ENCODE measurements around the gene NELFCD. TPM values are rescaled to one million over a fixed set of nuclear protein-coding genes. Genes with fewer than 3 reads are reported as not detected.

Gene NELFCD
- total and polyA plus RNA-seq, 9 of the 15 experiments (the other 6 are each of a cell fraction or from before 2014, with no cell fraction given), result 11.7 to 163 (median 96.5) TPM

DNA sequence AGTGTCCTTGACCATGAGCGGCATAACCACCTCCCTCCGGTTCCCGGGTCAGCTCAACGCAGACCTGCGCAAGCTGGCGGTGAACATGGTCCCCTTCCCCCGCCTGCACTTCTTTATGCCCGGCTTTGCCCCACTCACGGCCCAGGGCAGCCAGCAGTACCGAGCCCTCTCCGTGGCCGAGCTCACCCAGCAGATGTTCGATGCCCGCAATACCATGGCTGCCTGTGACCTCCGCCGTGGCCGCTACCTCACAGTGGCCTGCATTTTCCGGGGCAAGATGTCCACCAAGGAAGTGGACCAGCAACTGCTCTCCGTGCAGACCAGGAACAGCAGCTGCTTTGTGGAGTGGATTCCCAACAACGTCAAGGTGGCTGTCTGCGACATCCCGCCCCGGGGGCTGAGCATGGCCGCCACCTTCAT lies 43.1 kb downstream of the NELFCD start:
- no TSS peak for BruUV-seq (replicated peaks)
- Histone ChIP-seq H3K36me3 (ENCODE audit: control insufficient read depth, insufficient read depth, low read length) (peaks cover 75% of the 10 kb centered on the region), H3K9ac (ENCODE audit: insufficient read depth in 1 of 2, low read depth in 2 of 2, low read length in 2 of 2) (peak overlapping the region in 1 of 2 experiments; percentile 39; a peak in 2 of 4 replicates), H3K27ac (ENCODE audit: extremely low read depth, low read depth, low read length) (no peak overlapping the region), H3K27me3 (ENCODE audit: control insufficient read depth in 2 of 2, insufficient read depth in 2 of 2, low read length in 2 of 2) (no peaks in the 10 kb centered on the region), H4K20me1 (replicated peaks; ENCODE audit: control insufficient read depth, insufficient read depth, low read length) (no peaks in the 10 kb centered on the region; the same call in 1 of the 2 replicates), H2AFZ (ENCODE audit: low read depth, low read length) (no peak overlapping the region), H3K79me2 (ENCODE audit: control insufficient read depth, insufficient read depth, low read length) (peaks cover 94% of the 10 kb centered on the region), H3K4me3 (no peak overlapping the region), H3K4me1 (replicated peaks in 1 of 2; ENCODE audit: control insufficient read depth in 2 of 2, insufficient read depth in 2 of 2, low read length in 2 of 2) (peaks cover 28 to 32% of the 10 kb centered on the region in 2 experiments), H3K4me2 (ENCODE audit: insufficient read depth, low read length) (no peak overlapping the region), H3K9me3 (replicated peaks; ENCODE audit: control insufficient read depth, insufficient read depth, low read depth, low read length) (no peaks in the 10 kb centered on the region), H3K9me1 (ENCODE audit: control insufficient read depth, insufficient read depth, low read length) (no peaks in the 10 kb centered on the region)
- ChIA-PET POLR2A (interaction anchor here (0.9 to 1.5 kb wide), 5 partner anchors 8 to 43 kb away, joined by 3 to 9 read pairs (median 3); partner anchors contain the start of genes ATP5F1E and NELFCD), CTCF (ENCODE audit: low intra/inter-chr PET ratio) (no interaction called here)
- FAIRE-seq, result no peak
- no peak for DNase-seq (ENCODE audit: extremely low read depth in 1 of 4, low spot score in 3 of 4)
- intact Hi-C loops (cut with micrococcal nuclease) (no loop called here), in situ Hi-C loops (cut with MboI) (no loop called here)
- ATAC-seq, result no peak
- peak; percentile 59 for TF ChIP-seq RBFOX2 (IDR thresholded peaks at IDR 0.05; ENCODE audit: low read depth, low read length)
- no peak for TF ChIP-seq DACH1 (IDR thresholded peaks at IDR 0.05; ENCODE audit: partially characterized antibody)
- 0 out of 2 replicates have a peak, but pooled peaks have one; percentile 35 for TF ChIP-seq POLR2A (conservative IDR thresholded peaks at IDR 0.05)
- TF ChIP-seq ELF4 (CRISPR knock-in tag; IDR thresholded peaks at IDR 0.05), result no peak
- TF ChIP-seq FOXM1 (IDR thresholded peaks at IDR 0.05; ENCODE audit: low read depth), result no peak
- TF ChIP-seq FOXM1 (CRISPR knock-in tag; IDR thresholded peaks at IDR 0.05; ENCODE audit: low read depth), result no peak
- TF ChIP-seq, protein P1, sequence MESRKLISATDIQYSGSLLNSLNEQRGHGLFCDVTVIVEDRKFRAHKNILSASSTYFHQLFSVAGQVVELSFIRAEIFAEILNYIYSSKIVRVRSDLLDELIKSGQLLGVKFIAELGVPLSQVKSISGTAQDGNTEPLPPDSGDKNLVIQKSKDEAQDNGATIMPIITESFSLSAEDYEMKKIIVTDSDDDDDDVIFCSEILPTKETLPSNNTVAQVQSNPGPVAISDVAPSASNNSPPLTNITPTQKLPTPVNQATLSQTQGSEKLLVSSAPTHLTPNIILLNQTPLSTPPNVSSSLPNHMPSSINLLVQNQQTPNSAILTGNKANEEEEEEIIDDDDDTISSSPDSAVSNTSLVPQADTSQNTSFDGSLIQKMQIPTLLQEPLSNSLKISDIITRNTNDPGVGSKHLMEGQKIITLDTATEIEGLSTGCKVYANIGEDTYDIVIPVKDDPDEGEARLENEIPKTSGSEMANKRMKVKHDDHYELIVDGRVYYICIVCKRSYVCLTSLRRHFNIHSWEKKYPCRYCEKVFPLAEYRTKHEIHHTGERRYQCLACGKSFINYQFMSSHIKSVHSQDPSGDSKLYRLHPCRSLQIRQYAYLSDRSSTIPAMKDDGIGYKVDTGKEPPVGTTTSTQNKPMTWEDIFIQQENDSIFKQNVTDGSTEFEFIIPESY (CRISPR knock-in tag; IDR thresholded peaks at IDR 0.05), result 0 out of 2 replicates have a peak, but pooled peaks have one; percentile 46
- TF ChIP-seq POLR2G (IDR thresholded peaks at IDR 0.05; ENCODE audit: low read depth, low read length), result peak; percentile 50; the same call in 1 of the 2 replicates
- 91% methylated on average over 21 of the region's 24 CpGs for WGBS (ENCODE audit: insufficient coverage, low coverage, missing lambda C conversion rate)
